Activated effector memory CD4-positive, alpha-beta T cell treated with Interleukin-2 at 50 U/mL for 16 hours (primary cell): Measurements from ENCODE around the gene MMS19.
A peak's percentile ranks its signal among the peaks of the same experiment; 100 is the strongest.
"Not testable (repeated sequence)": the region's sequence is repeated elsewhere in the genome, so short reads cannot be mapped to it uniquely, and the experiment has no call there.

Experiments
- DNase-seq: peaks from one replicate; pipeline ENCODE4 v3.0.0-alpha.2; 2020

Gene MMS19

GRCh38 chr10:97502916-97503315, 4.7 kb upstream of the MMS19 start:
- no peak for DNase-seq

GRCh38 chr10:97500297-97500575, 2.0 kb upstream of the MMS19 start:
- DNase-seq = no peak

DNA sequence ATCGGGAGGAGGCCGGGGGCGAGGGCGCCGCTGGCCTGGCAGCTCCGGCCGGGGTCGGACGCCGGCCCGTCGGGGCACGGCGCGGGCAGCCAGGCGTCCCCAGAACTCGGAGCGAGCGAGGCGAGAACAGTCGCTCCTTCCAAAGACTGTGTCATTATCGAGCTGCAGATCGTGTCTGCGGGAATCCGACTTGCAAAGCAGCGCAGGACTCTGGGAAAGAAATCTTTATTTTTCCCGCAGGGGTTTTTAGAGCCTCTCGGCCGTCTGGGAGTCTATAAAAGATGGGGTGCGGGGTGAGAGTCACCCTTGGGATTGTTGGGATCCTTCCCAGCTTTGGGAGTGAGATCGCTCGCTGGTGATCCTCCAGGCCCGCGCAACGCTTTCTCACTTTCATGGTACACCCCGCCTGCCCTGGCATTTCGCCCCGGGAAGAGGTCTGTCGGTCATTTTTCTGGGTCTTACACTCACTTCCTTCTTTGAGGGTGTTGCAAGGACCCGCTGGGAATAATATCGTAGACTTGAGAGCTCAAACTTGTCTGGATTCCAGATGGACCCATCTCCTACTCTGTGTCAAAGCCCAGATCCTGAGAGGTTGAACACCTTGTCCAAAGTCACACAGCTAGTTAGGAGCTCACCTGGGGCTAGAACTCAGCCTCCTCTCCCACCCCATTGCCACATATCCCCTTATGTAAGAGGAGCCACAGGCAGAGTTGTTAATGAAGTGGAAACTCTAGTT, 1.5 kb upstream of the MMS19 start:
- DNase-seq = no peak

DNA sequence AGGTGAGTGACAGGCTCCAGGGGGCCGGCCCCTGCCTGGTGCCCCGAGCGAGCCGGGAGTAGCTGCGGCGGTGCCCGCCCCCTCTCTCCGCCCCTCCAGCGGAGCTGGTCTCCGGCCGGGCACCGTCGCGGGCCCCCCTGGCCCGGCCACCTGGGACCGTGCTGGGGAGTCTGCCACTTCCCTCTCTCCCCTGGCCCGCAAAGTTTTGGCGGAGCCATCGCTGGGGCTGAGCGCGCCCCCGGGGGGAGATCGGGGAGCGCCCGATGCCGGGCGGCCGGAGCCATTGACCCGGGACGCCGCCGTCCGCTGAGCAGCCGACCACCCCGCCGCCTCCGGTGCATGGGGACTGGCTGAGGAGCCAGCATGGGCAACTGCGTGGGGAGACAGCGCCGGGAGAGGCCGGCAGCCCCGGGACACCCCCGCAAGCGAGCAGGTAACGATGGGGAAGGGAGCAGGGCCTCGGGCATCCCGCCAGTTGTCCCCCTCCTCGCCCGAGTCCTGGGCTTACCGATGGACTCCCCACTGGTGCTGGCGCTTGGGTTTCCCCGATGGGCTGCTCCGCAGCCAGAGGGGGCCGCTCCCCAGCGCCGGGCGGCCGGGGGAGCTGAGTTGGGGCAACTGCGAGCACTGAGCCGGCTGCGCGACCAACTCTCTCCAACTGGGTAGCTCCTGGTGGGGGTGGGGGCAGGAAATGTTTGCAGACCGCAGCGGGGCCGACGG, 779 bp upstream of the MMS19 start, which contains the start of gene UBTD1:
TSS of gene UBTD1 (plus strand) at position 84 of the 720 bp plus-strand sequence. CDS start at position 364, 280 bp downstream.
- DNase-seq = peak; percentile 15

- peak; percentile 56 for DNase-seq
These were observed 598 bp downstream of the MMS19 start for GRCh38 chr10:97497572-97498075.

DNA sequence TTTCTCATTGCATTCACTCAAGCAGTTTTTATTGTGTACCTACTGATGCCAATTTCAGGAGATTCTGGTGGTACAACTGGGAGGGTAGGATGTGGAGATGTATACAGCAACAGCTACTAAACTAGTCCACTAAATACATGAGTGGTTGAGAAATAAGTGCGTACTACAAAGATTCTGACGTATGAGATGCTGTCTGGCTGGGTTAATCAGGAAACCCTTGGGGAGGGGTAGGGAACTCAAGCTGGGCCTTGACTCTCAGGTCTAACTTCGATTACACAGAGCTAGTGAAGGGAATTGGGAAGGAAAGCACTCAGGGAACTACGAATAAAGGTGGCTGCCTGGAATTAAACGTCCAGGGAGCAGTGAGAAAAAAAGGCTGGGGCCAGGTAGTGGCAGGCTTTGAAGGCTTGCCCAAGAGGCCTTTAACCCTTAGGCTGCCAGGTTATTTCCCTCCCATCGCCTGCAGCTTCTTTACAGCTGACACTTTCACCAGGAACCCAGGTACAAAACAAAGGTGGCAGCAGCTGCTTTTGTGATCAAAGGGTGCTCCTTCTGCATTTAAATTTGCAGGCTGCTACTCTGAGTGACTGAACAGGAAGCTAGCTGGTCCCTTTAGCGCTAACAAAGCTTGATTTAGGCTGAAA, 3.2 kb downstream of the MMS19 start:
- no peak for DNase-seq

DNA sequence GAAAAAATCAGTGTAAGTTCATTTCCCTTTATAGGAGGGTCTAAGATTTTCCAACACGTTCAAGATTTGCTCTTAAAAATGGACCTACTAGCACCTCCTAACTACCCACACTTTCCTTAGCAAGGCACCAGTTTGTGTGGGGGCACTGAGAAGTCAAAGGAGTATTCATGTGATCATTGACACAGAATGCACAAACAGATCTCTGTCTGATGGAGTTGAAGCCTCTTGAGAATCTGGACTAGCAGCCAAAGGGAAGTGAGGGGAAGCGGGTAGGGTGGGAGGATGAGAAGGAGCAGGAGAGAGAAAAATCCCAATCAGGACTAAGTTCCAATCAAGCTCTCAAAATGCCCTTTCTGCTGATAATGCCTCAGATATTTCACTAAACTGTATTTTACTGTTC, 4.1 kb downstream of the MMS19 start:
- no peak for DNase-seq

- no peak for DNase-seq
These were observed 7.6 kb downstream of the MMS19 start for GRCh38 chr10:97490592-97490991.

- DNase-seq = no peak
These were observed 12.5 kb downstream of the MMS19 start for GRCh38 chr10:97485647-97486281.

DNA sequence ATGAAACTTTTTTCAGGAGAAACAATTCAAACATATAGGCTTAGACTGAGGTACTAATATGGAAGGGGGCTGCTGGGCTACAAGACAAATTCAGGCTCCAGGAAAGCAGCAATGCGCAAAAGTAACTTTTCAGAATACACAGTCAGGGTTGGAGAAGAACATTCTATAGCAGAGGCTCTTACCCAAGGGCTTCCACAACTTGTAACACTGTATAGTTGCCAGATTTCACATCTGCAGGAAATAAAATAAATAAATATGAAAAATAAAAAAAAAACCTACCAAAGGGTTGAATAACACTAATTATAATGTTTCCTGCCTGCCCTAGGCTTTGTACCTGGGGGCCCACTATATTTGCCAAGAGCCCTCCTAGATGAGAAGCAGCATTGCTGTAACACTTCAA, 14.3 kb downstream of the MMS19 start:
- DNase-seq = no peak

- DNase-seq = no peak
These were observed 14.7 kb downstream of the MMS19 start for GRCh38 chr10:97483506-97483905.

DNA sequence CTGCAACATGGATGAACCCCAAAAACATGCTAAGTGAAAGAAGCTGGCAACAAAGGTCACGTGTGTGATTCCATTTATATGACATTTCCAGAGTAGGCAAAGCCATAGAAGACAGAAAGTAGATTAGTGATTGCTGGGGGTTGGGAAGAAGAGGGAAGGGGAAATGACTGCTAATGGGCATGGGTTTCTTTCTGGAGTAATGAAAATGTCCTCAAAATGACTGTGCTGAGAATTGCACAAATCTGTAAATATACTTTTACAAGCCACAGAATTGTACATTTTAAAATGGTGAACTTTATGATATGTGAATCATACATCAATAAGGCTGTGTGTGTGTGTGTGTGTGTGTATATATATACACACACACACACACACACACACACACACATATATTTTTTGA, 15.8 kb downstream of the MMS19 start:
- DNase-seq = no peak

DNA sequence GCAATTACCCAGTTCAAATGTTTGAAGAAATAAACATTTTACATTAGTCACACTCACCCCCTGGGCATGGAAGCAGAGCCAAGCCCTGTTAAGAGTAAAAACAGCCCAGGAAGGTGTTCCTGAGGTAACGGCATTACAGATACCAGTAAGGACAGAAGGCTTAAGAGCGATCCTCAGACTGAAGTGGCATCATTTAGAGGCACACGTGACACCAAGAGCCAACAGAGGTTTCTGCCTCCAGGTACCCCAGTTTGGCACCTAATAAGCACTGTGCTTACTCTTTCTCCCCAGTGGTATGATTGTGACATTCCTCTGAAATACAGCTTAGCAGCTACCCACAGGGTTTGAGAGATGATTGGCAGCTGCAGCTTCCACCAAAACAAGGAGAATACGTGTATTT, 17.2 kb downstream of the MMS19 start:
- DNase-seq = no peak

DNA sequence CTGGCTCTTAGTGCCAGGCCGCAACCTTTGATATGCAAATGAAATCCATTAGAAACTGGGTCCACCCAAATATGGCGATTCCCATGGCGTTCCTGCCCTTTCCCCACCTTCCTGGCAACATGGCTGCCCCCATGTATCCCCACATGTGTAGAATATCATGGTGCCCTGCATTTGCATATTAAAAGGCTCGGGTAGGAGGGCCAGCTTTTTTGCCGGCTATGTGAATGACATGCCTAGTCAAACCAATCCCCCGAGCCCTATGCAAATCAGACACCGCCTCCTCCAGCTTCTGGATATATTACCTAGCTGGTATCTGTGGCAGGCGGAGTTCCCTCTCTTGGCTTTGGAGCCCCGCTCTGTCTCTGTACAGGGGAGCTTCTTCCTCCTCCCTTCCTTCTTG, 18.3 kb downstream of the MMS19 start:
- no peak for DNase-seq

- DNase-seq = not testable (repeated sequence)
These were observed 18.8 kb downstream of the MMS19 start for GRCh38 chr10:97479410-97479809.

- DNase-seq = no peak
These were observed 22.2 kb downstream of the MMS19 start for GRCh38 chr10:97475936-97476594.

DNA sequence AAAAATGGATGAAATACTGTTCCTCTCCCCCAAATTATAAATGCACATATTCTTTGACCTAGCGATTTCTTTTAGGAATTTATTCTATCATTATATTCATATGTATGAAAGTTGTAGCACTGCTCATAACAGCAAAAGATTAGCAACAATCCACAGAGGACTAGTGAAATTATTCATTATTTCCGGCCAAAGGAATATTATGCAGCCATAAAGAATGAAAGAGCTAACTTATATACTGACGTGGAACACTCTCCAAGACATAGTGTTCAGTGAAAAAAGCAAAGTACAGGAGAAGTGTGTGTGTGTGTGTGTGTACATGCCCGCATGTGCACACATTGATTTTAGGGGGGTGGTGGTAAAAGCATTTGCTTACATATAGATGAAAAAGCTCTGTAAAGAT, 23.3 kb downstream of the MMS19 start:
- no peak for DNase-seq

- DNase-seq = not testable (repeated sequence)
These were observed 29.4 kb downstream of the MMS19 start for GRCh38 chr10:97468781-97469180.

- no peak for DNase-seq
These were observed 30.1 kb downstream of the MMS19 start for GRCh38 chr10:97468162-97468561.

GRCh38 chr10:97466755-97467154, 31.5 kb downstream of the MMS19 start:
- DNase-seq = no peak

DNA sequence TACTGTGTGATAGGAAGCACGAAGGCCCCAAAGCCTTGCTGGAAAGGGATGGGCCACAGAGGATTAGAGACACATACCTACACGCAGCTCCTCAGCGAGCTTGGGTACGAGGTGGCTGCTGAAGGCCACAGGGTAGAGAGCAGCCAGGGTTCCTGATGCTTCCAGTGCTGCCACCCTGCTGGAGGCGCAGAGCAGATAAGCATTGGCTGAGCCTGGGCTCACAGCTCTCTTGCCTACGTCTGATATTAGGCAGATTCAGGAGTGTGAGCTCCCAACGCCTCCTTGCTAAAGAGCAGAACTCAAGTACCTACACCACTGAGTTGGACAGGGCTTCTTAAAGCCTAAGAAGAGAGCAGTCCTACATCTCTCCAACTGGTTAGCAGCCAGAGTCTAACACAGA, 32.2 kb downstream of the MMS19 start:
- no peak for DNase-seq

DNA sequence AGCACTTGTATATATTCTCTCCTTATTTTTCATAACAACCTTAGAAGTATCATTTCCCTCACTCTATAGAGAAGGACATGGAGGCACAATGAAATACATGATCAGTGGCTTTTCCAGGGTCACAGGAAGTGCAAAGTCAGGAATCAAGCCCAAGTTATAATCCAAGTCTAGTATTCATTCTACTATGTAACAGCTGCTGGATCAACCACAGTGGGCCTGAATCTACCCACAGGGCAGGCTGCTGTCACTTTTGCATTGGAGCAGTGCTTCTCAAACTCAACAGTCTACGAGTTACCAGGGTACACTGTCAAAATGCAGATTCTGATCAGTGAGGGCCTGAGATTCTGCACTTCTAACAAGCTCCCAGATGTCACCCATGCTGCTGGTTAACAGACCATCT, 34.0 kb downstream of the MMS19 start:
- no peak for DNase-seq
